ENCODE measurements around the gene TEAD4. TPM values are rescaled to one million over a fixed set of nuclear protein-coding genes. Genes with fewer than 3 reads are reported as not detected.

TEAD4 gene
- polyA plus RNA-seq, 1 donor = 99.9 TPM

DNA sequence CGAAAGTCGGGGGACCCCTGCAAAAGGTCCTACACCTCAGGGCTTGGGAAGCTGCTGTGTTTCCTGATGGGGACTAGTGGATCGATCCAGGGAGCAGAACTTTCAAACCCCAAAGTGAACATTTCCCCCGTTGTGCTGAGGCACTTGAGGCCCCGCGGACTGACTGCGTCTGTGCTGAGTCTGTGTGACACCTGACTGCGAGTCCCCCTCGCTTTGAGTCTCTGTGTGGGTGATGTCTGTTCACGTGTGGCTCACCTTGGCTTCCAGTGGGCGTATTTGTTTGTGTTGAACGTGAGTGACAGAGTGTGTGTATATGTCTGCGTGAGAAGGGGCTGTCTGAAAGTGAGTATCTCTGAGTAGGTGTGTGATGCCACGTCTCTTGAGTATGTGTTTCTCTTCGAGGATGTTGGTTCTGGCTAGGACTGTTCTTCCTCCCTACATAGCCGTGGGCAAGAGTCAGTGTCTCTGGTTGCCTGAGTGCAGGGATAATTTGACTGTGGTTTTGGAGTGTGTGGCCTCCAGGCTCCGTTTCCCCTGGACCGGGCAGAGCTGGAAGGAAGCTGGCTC is 1.3 kb downstream of the TEAD4 start:
- no peak for DNase-seq (ENCODE audit: low read depth)

GRCh38 chr12:2960996-2961616 is 1.9 kb downstream of the TEAD4 start:
- no peak for DNase-seq (ENCODE audit: low read depth)

DNA sequence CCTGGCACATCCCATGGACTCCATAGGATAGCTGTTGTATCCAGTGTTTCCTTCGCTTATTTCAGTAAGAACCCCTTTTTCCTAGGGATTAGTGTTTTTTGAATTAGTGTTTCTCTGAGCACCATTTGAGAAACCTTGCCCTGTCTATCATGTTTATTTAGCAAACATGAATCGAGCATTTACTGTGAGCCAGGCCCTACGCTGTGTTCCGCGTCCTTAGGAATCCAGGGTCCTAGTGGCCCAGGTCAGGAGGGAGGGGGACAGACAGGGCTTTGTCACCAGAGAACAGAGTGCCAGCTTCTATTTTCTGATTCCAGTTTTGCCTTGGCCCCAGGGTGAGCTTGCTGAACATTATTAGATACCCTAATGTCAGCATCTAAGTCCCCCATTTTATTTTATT is 2.5 kb downstream of the TEAD4 start:
- no peak for DNase-seq (ENCODE audit: low read depth)

DNA sequence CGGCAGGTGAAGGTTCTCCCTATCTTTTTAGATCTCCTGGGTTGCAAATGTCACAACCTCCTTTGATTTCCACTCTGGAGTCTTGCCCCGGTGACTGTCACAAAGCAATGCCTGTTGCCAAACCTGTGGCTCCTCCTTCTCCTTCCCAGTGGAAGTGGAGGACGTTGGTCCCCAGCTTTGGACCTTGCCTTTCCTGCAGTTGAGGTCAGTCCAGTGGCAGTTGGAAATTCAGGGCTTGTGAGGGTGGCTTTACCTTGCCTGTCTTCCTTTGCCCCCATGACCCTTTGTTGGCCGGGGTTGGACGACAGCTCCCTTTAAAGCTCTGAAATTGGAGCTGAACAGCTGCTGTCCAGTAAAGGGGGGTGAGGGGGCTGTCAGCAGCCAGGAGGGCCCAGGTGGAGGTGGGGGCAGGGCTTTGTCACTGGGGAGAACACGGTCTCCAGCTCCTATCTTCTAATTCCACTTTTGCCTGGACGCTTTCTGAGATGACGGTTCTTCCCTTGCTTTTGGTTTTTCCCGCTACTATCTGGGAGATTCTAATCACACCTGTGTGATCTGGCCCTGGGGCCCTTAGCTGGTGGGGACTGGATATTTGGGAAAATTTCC is 4.1 kb downstream of the TEAD4 start:
- DNase-seq (ENCODE audit: low read depth) = no peak

- DNase-seq (ENCODE audit: low read depth) = no peak
Measured at GRCh38 chr12:2963760-2964292, 4.6 kb downstream of the TEAD4 start.

DNA sequence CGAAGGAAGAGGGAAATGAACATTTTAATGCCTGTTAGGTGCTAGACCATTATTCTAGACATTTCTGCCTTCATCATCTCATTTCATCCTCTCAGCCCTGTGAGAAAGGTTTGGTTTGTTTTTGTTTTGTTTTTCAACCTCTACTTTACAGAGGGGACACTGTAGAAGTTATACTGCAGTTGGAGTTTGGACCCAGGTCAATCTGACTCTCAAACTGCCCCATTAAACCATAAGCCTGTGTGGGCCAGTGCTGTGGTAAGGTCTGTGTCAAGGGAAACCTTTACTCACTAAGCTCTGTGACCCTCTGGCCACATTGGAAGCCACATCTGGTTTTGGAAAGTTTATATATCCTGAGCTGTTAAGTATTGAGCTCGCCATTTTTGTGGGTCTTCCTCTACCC is 8.5 kb downstream of the TEAD4 start:
- no peak for DNase-seq (ENCODE audit: low read depth)

DNA sequence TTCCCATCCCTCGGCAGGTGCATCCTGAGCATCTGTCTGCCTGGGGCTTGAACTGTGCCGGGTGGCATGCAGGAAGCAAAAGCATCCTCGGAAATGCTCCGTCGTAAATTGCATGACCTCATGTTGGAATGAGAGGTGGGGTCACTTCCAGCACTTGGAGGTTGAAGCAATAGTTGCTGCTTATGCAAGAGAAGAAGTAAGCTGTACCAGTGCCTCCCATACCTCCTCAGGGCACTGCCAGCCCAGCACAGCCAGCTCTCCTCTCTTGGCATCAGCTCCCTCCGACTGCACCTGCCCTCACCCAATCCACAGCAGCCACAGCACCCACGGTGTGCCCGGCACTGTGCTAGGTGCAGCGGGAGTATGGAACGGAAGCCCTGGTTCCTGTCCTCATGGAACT is 11.5 kb downstream of the TEAD4 start:
- no peak for DNase-seq (ENCODE audit: low read depth)

- DNase-seq (ENCODE audit: low read depth) = no peak
Measured at GRCh38 chr12:2973566-2973965, 14.4 kb downstream of the TEAD4 start.

DNA sequence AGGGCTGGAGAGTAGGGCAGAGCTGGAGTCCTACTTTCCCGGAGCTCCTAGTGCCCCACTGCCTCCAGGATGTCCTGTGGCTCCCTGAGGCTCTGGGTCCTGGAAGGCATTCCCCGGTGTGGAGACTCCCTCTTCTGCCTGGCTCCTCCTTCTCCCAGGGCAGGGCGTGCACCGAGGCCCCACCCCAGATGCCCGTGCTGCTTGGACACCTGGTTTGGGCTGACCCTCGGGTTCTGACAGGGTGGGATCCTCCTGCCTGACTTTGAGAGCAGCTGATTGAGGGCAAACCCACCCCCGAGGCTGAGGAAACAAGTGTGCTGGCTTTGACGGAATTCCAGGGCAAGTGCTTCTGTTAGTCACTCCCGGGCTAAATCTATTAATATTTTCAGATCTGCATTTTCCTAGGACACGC is 15.4 kb downstream of the TEAD4 start:
- DNase-seq (ENCODE audit: low read depth) = no peak

DNA sequence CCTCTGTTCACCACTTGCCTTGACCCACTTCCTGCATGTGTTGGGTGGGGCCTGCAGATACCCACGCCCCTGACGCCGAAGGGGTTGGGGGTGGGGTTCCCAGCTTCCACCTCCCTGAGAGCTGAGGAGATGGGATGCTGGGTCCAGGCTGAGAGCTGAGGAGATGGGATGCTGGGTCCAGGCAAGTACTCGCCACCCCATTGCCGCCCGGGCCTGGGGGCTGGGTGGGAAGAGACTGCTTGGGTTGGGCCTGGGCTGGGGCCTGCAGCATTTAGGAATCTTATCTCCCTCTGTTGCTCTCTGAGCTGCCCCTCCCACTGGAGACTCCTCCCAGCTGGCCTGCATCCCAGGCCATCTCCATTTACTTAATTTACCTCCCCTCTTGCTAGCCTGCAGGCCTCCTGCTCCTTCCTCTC is 17.4 kb downstream of the TEAD4 start:
- no peak for DNase-seq (ENCODE audit: low read depth)

- no peak for DNase-seq (ENCODE audit: low read depth)
Measured at GRCh38 chr12:2977776-2978175, 18.6 kb downstream of the TEAD4 start.

- DNase-seq (ENCODE audit: low read depth) = no peak
Measured at GRCh38 chr12:2979806-2980205, 20.6 kb downstream of the TEAD4 start.

GRCh38 chr12:2980630-2981029 is 21.4 kb downstream of the TEAD4 start:
- DNase-seq (ENCODE audit: low read depth) = no peak

DNA sequence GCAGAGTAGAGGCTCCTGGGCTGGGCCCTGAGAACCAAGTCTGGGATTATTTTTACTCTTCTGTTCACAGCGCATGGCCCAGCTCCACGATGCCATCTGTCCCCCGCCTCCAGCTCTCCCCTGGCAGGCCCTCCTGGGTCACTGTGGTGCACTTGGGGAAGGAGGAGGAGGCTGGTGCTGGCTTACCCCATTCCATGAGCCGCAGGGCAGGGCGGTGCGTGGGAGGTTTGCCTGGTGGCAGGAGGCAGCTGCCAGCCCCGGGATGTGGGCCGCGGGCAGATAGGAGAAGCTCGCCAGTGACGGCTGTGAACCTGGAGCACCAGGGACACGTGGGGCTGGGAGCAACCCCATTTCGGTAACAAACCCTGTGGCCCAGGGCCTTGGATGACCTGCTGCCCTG is 23.2 kb downstream of the TEAD4 start:
- DNase-seq (ENCODE audit: low read depth) = no peak

DNA sequence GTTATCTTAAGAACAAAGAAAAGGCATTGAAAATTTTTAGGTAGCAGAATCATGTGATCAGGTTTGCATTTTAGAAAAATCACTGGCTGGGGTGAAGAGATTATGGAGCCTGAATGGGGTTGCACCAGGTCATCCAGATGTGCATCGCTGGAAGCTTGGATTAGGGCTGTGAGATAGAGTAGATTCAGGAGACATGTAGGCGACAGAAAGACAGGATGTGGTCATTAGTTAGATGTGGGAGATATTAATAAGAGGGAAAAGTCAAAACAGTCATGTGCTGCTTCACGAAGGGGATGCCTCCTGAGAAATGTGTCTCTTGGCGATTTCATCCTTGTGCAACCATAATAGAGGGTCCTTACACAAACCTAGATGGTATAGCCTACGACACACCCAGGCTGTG is 25.1 kb downstream of the TEAD4 start:
- no peak for DNase-seq (ENCODE audit: low read depth)

DNA sequence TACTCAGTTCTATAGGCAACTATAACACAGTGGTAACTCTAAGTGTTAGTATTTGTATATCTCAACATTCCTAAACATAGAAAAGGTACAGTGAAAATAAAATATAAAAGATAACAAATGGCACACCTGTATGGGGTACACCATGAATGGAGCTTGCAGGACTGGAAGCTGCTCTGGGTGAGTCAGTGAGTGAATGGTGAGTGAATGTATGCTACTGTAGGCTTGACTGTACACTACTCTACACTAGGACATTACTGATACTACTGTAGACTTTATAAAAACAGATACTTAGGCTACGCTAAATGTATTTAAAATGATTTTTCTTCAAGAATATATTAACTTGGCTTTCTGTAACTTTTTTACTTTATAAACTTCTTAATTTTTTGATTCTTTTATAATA is 25.5 kb downstream of the TEAD4 start:
- DNase-seq (ENCODE audit: low read depth) = no peak

DNA sequence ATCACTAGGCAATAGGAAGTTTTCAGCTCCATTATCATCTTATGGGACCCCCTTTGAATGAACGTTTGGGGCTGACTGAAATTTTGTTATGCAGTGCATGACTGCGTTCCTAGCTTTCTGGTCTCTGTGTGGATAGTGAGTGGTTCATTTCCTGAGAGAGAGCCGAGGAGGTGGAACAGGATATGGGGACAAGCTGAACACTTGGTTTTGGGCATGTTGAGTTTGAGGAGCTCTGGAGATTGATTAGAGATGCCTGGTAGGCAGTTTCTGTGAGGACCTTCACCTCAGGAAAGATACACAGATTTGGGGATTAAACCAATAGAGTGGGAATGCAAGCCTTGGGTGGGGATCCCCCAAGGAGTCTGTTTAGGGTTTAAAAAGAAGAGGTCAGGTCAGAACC is 27.7 kb downstream of the TEAD4 start:
- no peak for DNase-seq (ENCODE audit: low read depth)

- no peak for DNase-seq (ENCODE audit: low read depth)
Measured at GRCh38 chr12:2988494-2988893, 29.3 kb downstream of the TEAD4 start.

DNA sequence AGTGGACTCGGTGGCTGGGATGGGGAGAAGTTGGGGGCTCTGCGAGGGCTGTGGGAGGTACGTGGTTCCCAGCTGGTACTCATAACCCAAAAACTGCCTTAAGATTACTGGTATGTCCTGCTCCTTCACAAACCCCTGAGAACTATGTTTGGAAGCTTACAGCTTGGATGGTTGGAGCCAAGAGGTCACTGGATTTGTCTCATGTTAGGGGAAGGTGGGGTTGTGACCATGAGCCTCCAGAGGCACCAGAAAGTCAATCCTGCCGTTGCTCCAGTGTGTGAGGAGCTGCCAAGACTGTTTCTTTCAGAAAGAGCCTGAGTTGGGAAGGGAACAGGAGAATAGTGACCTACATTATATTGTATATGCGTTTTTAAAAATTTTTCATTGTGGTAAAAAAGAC is 33.5 kb downstream of the TEAD4 start:
- DNase-seq (ENCODE audit: low read depth) = no peak

DNA sequence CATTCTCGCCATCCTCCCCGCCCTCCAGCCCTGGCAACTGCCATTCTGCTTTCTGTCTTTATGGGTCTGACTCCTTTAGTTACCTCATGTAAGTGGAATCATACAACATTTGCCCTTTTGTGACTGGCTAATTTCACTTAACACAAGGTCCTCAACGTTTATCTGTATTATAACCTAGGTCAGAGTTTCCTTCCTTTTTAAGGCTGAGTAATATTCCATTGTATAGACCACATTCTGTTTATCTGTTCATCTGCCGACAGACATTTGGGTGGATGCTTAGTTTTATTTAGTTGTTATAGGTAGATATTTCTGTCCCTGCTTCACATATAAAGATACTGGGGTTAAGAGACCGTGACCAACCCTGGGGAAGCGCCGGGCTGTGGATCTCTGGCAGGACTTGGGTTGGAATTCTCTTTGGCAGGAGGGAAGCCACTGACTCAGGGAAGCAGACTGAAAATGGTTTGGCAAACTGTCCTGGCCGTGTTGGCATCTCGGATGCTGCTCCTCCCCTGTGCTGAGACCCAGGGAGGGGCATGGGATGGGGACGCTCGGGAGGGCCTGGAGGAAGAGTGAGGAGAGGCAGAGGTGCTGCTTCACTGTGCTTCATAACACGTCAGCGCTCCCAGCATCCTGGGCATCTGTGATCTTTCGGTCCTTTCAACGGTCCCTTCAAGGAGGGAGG is 38.9 kb downstream of the TEAD4 start:
- no peak for DNase-seq (ENCODE audit: low read depth)

- no peak for DNase-seq (ENCODE audit: low read depth)
Measured at GRCh38 chr12:2998789-2999264, 39.6 kb downstream of the TEAD4 start.

DNA sequence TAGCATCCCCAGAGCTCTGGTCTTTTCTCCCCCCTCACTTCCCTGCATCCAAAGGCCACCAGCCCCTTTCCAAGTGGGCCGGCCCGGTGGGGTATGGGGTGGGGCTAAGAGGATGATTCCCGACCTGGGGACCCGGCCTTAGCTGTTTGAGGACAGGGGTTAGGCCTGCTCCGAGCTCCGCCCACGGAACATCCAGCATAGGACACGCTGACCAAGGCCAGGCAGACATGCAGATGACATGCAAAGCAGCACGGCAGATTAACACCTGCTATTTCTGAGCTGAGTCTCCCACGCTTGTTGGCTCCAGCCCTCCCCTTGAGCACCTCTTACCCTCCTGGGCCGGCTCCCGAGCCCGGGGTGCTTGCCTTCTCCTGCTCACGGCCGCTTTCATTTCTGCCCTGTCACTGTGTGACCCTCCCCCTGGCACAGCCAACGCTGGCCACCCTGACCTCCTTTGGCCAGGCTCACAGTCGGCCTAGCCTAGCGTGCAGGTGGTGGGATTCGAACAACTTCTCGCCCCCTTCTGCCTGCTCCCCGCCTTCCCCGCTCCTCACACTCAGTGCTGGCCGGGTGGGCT is 40.2 kb downstream of the TEAD4 start:
- DNase-seq (ENCODE audit: low read depth) = no peak
